ENCODE results near the gene PRKCH. TPM values are rescaled to one million over a fixed set of nuclear protein-coding genes. Genes with fewer than 3 reads are reported as not detected.

PRKCH gene
- total RNA-seq, 1 experiment from 2014 or later = 5.2 TPM

DNA sequence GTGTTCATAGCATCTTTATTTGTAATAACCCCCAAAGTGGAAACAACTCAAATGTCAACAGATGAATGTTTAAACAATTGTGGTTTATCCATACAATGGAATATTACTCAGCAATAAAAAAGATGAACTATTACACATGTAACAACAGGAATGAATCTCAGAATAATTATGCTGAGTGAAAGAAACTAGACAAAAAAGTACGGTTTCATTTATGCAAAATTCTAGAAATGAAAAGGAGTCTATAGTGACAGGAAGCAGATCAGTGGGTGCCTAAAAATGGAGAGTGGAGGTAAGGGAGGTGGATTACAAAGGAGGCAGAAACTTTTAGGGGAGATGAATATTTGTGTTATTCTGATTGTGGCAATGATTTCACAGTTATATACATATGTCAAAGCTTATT is 4.8 kb downstream of the PRKCH start:
- H2AFZ ChIP-seq (ENCODE audit: low read length) = no peak overlapping the region
- H2BK12ac ChIP-seq (ENCODE audit: insufficient read length, low read depth, low read length) = no peak overlapping the region
- Mint-ChIP-seq H3K27me3 (ENCODE audit: low read depth) (peaks cover 26% of the 10 kb centered on the region), H3K4me3 (no peak overlapping the region), H3K36me3 (ENCODE audit: insufficient read depth in 1 of 3, low read depth in 3 of 3) (peaks cover 2 to 16% (median 8%) of the 10 kb centered on the region in 3 experiments; a peak in 5 of 7 replicates), H3K9me3 (peaks cover 6 to 9% of the 10 kb centered on the region in 2 experiments; a peak in 4 of 5 replicates), H3K4me1 (peaks cover 28 to 34% of the 10 kb centered on the region in 2 experiments), H3K27ac (no peak overlapping the region)
- no peaks in the 10 kb centered on the region for H3K79me2 ChIP-seq (ENCODE audit: insufficient read depth, low read length)
- H3K14ac ChIP-seq (ENCODE audit: insufficient read depth, low read length) = no peak overlapping the region
- H4K5ac ChIP-seq (ENCODE audit: insufficient read length, low read depth, low read length) = no peak overlapping the region
- peaks cover 12% of the 10 kb centered on the region for H3K23me2 ChIP-seq (ENCODE audit: insufficient read length, low read depth, low read length, poor library complexity, severe bottlenecking)
- no peak overlapping the region for H3K56ac ChIP-seq (ENCODE audit: insufficient read length, low read depth, low read length)
- no peak overlapping the region for H3K23ac ChIP-seq (ENCODE audit: insufficient read length, low read depth, low read length)
- H4K8ac ChIP-seq (replicated peaks; ENCODE audit: insufficient read length, low read depth, low read length) = no peak overlapping the region
- H3K79me1 ChIP-seq (ENCODE audit: insufficient read depth, low read depth, low read length, poor library complexity, severe bottlenecking) = no peaks in the 10 kb centered on the region
- peaks cover 12% of the 10 kb centered on the region; the same call in 1 of the 2 replicates for H3K27me3 ChIP-seq (ENCODE audit: insufficient read depth, low read length)
- no peak overlapping the region for H2BK5ac ChIP-seq (ENCODE audit: insufficient read length, low read length)
- no peaks in the 10 kb centered on the region for H3K9me3 ChIP-seq (ENCODE audit: control insufficient read depth, low read depth, low read length)
- no peak overlapping the region for H3K27ac ChIP-seq (ENCODE audit: insufficient read length, low read depth, low read length)
- no peak overlapping the region for H3K9ac ChIP-seq (ENCODE audit: extremely low read depth, insufficient read length, low read length)
- H3K4me2 ChIP-seq (ENCODE audit: insufficient read depth, insufficient read length, low read length) = no peak overlapping the region
- no peak overlapping the region for H3T11ph ChIP-seq (ENCODE audit: low read length)
- H3K4me1 ChIP-seq (ENCODE audit: insufficient read depth, low read length) = peaks cover 2% of the 10 kb centered on the region; the same call in 1 of the 2 replicates
- DNase-seq = no peak
- H3K4ac ChIP-seq (ENCODE audit: low read depth, low read length) = no peak overlapping the region
- no peak overlapping the region for H2BK15ac ChIP-seq (ENCODE audit: low read depth, low read length)
- no peak overlapping the region for H2BK120ac ChIP-seq (ENCODE audit: low read depth, low read length, poor library complexity, severe bottlenecking)
- no peak overlapping the region for H3K18ac ChIP-seq (ENCODE audit: insufficient read length, low read depth, low read length)
- H4K91ac ChIP-seq (ENCODE audit: insufficient read length, low read depth, low read length) = no peak overlapping the region
- H2BK20ac ChIP-seq (ENCODE audit: low read depth, low read length, poor library complexity, severe bottlenecking) = no peak overlapping the region
- TF ChIP-seq, protein P1, sequence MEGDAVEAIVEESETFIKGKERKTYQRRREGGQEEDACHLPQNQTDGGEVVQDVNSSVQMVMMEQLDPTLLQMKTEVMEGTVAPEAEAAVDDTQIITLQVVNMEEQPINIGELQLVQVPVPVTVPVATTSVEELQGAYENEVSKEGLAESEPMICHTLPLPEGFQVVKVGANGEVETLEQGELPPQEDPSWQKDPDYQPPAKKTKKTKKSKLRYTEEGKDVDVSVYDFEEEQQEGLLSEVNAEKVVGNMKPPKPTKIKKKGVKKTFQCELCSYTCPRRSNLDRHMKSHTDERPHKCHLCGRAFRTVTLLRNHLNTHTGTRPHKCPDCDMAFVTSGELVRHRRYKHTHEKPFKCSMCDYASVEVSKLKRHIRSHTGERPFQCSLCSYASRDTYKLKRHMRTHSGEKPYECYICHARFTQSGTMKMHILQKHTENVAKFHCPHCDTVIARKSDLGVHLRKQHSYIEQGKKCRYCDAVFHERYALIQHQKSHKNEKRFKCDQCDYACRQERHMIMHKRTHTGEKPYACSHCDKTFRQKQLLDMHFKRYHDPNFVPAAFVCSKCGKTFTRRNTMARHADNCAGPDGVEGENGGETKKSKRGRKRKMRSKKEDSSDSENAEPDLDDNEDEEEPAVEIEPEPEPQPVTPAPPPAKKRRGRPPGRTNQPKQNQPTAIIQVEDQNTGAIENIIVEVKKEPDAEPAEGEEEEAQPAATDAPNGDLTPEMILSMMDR (conservative IDR thresholded peaks at IDR 0.05) = no peak
- H2AK5ac ChIP-seq (ENCODE audit: insufficient read length, low read length) = no peak overlapping the region
- H4K20me1 ChIP-seq (ENCODE audit: control insufficient read depth, insufficient read depth, insufficient read length) = no peaks in the 10 kb centered on the region
- no CpG with 5 or more reads among the region's 1 CpG for WGBS (ENCODE audit: extremely low coverage, insufficient read length, low lambda C conversion rate)
